GM21619 (cell line): ENCODE data around the gene SLC39A11.

ENCODE experiments used
- ATAC-seq: cut with Tn5 transposase; IDR thresholded peaks from one replicate; pipeline ENCODE4 v1.9.1; 2021; ENCODE audit not compliant: unreplicated experiment

Gene SLC39A11

DNA sequence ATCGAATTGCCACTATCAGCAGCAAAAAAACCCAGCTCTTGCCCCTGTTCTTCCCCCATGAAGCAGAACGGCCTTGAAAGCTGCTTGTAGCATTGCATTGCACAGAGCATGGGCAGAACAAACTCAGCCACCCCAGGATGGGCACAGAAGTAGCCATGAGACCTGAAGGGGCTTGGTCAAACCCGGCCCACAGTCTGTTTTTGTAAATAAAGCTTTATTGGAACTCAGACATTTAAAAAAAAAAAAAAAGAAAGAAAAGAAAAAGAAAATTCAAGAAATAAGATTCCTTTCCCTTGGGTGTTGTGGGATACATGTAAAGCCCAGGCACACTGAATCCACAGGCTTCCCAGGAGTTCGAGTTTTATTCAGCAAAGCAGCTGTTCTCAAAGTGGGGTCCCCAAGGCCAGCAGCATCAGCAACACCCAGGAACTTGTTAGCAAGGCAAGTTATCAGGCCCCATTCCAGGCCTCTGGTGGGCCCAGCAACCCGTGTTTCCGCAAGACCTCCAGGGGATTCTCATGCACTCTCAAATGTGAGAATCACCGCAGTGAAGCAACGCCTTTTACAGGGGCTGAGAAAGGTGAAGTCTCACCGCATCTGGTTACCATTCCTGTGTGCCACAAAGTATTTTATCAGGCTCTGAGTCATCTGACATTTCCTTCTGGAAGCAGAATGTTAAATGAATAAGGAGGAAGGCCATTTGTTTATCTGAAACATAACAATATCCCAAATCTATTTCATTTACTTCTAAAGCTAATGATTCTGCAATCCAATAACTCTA, 108.2 kb downstream of the SLC39A11 start:
- ATAC-seq: no peak

DNA sequence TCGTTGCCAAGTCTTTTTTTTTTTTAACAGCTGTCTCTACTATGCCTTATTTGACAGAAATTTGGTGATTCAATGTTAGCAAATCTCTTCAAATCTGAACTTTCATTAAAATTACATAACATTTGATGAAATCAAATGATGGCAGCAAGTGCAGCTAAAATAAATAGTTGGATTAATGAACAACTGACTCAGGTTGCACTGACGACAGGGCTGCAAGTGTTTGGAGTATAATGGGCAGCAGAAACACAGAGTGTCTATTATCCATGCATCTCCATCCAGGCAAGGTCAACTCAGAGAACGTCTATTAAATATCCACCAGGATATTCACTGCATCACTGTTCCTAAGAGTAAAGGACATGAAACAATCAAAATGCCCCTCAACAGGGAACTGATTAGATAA, 109.8 kb downstream of the SLC39A11 start:
- ATAC-seq: no peak

- ATAC-seq: no peak
These were observed 113.8 kb downstream of the SLC39A11 start for GRCh38 chr17:72978593-72979218.

- ATAC-seq: no peak
These were observed 114.6 kb downstream of the SLC39A11 start for GRCh38 chr17:72977771-72978417.

DNA sequence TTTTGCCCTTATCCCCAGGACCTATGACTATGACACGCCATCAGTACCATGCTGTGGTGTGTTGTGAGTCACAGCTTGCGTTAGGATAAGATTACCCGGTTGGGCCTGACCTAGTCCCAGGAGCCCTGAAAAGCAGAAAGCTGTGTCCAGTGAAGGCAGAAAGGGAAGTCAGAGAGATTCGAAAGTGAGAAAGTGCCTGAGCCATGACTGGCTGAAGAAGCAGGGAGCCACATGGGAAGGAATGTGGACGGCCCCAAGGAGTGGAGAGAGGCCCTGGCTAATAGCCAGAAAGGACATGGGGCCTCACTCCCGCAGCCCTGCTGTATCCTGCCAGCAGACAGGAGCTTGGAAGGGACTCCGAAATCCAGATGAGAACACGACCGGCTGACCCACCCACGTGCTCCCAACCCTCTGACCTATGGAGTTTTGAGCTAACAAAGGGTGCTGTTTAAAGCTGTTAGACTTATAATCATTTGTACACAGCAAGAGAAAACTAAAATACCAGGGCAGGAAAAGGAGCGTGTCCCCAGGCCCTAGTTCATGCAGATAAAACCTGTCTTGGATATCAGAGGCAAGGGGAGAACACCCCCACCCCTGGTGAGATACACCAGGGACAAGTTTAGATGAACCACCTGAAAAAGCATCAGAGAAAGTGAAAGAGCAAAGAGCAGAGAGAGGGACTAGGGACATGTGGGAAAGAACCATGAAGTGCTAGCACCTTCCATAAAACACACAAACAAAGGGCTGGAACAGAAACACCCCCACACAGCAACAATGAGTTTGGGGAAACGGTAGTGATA, 115.3 kb downstream of the SLC39A11 start:
- ATAC-seq: peak; percentile 64

GRCh38 chr17:72975509-72975908, 117.0 kb downstream of the SLC39A11 start:
- ATAC-seq: no peak

DNA sequence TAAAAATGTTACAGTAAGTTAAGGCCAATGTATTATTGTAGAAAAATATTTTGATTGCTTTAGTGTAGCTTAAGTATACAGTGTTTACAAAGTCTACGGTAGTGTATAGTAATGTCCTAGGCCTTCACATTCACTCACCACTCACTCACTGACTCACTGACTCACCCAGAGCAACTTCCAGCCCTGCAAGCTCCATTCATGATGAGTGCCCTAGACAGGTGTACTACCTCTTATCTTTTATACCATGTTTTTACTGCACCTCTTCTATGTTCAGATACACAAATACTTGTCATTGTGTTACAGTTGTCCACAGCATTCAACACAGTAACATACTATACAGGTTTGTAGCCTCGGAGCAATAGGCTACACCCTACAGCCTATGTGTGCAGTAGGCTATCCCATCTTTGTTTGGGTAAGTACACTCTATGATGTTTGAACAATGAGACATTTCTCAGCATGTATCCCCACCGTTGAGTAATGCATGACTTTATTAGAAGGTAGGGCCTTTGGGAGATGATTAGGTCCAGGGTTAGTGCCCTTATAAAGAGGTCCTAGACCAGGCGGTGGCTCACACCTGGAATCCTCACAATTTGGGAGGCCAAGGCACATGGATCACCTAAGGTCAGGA, 117.8 kb downstream of the SLC39A11 start:
- no peak for ATAC-seq

DNA sequence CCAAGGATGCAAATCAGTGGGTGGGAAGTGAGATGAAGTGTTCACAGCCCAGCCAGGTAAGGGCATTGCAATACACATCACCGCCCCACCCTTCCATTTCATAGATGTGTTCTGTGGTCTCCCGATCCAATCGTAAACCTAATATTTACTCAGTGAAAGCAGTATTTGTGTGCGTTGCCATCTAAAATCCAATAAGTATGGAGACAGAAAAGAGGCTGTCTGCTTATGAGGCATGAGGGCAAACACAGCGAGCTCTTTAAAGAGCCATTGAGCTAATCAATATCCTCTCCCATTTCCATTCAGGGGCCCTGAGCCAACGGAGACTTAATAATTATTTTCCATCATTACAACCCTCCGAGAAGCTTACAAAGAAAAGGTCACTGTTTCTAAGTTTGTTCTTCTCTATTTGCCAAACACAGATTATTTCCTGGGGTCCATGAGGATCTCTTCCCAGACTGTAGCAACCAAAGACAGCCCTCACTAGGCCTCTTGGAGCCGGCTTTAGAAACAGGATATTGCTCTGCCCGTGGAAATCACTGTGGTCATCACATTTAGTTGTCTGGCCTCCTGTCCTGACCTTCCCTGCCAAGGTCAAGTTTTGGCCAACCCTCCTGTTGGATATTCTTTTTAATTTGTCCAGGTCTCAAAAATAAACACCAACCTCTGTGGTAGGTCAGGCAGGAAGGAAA, 120.1 kb downstream of the SLC39A11 start:
- ATAC-seq: no peak

DNA sequence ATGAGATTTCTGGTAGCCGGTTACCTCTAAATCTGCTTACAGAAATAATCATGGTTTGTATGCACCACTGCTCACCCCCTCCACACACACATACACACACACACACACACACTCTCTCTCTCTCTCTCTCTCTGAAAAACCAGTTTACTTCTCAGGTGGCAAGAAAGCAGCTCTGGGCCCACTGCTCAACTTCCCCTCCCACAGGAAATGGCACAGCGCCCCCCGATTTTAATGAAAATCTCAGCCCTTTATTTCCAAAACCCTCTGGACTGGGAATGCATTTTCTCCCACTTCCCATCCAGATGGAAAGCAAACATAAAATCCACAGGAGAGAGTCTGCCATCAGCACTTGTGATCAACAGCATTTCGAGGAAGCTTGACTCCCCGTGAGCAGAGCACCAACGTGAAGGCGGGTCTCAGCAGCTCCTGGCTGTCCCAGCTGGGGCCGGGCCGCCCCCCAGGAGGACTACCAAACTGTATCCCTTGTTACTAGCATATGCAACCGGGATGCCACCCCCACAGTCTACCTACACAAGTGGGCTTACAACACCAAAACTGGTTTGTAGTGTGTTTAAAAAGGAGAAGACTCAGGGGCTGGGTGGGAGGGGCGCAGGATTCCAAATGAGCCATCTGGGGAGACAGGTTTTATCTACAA, 121.1 kb downstream of the SLC39A11 start:
- ATAC-seq: no peak

GRCh38 chr17:72970797-72971196, 121.7 kb downstream of the SLC39A11 start:
- no peak for ATAC-seq

- no peak for ATAC-seq
These were observed 122.2 kb downstream of the SLC39A11 start for GRCh38 chr17:72970246-72970645.

DNA sequence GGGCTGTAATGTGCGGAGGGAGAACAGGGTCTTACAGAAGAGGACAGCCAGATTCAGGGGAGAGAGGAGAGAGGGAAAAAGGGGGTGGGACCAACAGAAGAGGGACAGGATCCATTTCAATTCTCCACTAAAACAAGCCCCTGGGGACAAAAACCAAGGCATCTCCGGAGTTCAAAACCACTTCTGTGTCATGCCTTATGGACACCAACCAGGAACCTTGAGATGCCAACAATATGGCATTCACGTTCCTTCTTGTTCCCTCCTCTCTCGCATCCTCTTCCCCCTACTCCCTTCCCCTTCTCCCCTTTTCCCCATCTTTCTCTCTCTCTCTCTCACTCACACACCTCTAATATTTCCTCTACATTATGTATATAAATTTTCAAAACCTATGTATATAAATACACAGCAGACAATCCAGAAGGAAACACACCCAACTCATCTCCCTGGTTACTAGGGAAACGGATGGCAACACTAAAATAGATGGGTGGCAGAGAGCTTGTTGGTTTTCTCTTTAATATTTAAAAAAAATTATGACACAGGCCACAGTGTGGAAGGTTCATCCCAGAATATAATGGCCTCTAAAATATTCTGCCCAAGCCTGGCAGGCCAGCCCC, 123.1 kb downstream of the SLC39A11 start:
- ATAC-seq: no peak

- ATAC-seq: no peak
These were observed 123.7 kb downstream of the SLC39A11 start for GRCh38 chr17:72968798-72969197.

DNA sequence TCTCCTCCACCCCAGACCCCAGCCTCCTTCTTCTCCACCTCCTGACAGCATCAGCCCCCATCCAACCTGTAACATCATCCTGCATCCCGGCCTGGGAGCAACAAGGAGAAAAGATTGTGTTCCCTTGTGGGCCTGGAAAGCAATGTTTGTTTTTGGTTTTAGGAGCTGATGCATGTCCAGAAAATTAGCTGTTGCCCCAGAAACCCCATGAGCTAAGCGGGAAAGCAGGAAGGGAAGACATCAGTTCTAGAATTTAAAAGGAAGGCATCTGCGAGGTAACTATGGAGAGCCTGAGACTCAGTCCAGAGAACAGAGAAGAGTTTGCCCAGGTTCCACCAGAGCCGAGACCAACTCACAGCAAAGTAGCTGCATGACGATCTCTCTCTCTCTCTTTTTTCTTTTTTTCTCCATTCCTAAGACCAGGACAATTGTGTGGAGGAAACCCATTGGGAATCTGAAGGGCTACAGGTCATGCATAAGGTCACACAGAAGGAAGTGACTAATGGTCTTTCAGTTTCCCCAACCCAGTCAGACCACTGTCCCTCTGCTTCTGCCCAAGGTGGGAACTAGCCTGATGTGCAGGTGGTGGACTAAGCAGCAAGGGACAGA, 124.4 kb downstream of the SLC39A11 start:
- ATAC-seq: no peak

GRCh38 chr17:72967277-72967970, 125.1 kb downstream of the SLC39A11 start:
- no peak for ATAC-seq

GRCh38 chr17:72962106-72962505, 130.4 kb downstream of the SLC39A11 start:
- no peak for ATAC-seq

DNA sequence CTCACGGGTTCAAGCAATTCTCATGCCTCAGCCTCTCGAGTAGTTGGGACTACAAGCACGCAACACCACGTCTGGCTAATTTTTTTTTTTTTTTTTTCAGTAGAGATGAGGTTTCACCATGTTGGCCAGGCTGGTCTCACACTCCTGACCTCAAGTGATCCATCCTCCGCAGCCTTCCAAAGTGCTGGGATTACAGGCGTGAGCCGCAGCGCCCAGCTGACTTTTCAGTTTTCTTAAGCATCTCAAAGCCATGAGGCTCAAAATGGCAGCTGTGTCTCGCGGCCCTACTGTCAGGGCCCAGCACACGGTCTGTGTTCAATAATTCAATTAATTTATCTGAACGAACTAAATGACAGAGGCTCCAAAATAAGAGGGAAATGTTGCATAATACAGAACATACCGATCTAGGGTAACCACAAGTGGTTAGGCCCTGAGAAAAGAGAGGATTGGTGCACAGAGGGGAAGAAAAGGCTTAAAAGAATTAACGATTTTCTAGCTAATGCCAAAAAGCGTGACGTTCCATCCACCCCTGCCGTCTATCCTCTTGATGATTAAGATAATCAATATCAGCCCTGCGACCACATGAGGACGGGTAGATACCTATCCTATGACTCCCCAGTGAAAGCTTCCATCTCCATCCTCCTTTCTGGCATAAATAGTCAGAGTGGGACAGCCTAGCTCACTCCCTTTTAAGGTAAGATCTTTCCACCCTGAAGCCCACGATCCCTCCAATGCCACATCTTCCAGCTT, 136.9 kb downstream of the SLC39A11 start:
- ATAC-seq: no peak

GRCh38 chr17:72954579-72954978, 137.9 kb downstream of the SLC39A11 start:
- no peak for ATAC-seq
